B cell (primary cell): ENCODE data around the gene SBK1.
"Not testable (repeated sequence)": the region's sequence is repeated elsewhere in the genome, so short reads cannot be mapped to it uniquely, and the experiment has no call there.

Experiments
- CTCF ChIP-seq: fragments of 200-600 bp; IDR thresholded peaks from one replicate; pipeline ENCODE4 v1.8.0; 2022; ENCODE audit warnings: antibody characterized with exemption, mild to moderate bottlenecking
- EZH2 ChIP-seq: IDR thresholded peaks from 2 replicates; pipeline ENCODE4 v1.6.1; 2012; ENCODE audit warnings: borderline replicate concordance, low read depth, mild to moderate bottlenecking, moderate library complexity, low read length; ENCODE audit not compliant: insufficient read depth, poor library complexity, severe bottlenecking

DNA sequence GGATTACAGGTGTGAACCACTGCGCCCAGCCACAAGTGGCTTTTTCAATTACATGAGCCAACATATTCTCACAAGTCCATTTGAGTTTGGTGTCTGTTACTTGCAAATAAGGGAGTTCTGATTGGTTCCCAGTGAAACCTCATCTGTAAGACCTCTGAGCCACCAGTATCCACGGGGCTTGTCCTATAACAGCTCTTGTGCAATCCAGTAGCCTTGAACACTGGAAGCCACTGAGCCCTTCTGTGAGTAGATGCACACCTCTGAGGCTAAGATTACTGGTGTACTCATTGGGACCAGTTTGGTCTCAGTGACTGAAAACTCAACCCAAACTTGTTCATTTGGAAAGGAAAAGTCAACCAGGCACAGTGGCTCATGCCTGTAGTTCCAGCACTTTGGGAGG, 38.7 kb downstream of the SBK1 start:
- TF ChIP-seq CTCF, EZH2: not testable (repeated sequence)
